ENCODE measurements around the gene RREB1.
"Not testable (repeated sequence)": the region's sequence is repeated elsewhere in the genome, so short reads cannot be mapped to it uniquely, and the experiment has no call there.

RREB1 gene

DNA sequence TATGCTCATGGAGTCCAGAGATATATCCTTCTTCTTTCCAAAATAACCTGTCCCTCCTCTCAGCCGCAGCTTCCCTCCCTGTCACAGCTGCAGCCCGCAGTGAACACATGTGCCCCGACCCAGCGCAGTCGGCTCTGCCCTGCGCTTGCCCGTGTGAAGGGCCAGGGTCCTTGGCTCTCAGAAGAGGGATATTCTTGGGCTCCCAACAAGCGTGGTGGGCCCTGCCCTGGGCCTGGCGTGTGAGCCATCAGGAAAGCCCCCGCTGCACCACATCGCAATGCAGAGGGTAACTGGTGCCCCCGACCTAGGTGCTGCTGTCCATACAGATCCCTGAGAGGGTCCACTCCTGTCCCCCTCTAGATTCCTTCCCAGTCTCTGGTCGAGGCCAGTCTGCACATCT is 140.1 kb downstream of the RREB1 start:
- DNase-seq = no peak

GRCh38 chr6:7249391-7249790 is 141.6 kb downstream of the RREB1 start:
- DNase-seq = no peak

- no peak for DNase-seq
These were observed 142.3 kb downstream of the RREB1 start for GRCh38 chr6:7249946-7250643.

DNA sequence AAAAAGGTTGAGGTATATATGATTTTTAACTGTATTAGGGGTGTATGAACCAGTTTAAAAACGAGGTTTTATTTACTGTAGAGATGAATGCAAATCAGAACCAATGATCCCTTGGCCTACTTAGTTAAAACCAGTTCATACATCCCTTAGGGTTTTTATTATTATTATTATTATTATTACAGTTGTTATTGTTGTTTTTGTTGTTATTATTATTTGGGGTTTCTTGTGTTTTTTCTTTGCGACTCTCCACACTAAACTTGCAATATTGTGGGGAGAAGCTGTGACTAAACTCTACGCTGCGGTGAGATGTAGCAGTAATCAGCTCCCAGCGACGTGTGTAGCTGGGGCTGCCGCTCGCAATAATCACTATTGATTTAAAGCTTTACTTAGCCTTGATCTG is 143.1 kb downstream of the RREB1 start:
- DNase-seq = no peak

DNA sequence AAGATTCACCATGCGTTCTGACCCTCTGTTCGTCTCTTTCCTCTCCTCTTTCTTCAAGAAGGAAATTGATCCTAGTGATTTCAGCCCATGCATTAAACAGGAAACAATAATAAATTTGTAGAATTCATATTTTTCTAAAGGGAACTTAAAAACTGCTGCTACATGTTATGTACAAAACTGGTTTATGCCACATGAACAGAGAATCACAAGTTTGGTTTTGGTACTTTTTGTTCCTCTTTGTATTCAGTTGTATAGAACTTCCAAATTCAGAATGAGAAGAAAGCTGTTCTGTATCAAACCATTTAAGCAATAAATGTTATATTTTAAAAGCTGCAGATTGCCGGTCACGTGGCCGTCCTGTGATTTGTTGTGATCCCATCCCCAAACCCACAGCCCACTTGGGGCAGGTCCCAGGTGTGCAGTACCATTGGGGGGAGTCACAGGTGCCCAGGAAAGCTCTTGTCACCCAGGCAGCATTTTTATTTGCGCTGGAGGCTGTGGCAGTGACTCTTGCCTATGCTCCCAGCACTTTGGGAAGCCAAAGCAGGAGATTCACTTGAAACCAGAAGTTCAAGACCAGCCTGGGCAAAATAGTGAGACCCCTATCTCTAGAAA is 144.0 kb downstream of the RREB1 start:
- DNase-seq = no peak

DNA sequence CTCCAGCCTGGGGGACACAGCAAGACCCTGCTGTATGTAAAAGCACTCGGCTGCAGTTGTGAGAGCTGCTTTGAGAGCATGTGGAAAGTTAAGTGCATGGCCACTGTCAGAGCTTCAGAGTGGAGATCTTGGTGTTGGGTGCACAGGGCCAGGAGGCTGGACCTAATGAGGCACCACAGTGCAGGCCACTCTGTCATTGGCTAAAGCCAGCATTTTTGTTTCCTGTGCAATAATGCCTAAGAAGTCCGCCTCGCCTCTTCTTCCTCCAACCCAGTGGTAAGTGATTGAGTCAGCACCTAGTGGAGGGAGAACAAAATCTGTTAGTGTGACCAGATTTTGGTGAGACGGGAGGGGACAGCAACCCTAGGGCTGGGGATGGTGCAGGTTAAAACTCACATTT is 144.6 kb downstream of the RREB1 start:
- no peak for DNase-seq

DNA sequence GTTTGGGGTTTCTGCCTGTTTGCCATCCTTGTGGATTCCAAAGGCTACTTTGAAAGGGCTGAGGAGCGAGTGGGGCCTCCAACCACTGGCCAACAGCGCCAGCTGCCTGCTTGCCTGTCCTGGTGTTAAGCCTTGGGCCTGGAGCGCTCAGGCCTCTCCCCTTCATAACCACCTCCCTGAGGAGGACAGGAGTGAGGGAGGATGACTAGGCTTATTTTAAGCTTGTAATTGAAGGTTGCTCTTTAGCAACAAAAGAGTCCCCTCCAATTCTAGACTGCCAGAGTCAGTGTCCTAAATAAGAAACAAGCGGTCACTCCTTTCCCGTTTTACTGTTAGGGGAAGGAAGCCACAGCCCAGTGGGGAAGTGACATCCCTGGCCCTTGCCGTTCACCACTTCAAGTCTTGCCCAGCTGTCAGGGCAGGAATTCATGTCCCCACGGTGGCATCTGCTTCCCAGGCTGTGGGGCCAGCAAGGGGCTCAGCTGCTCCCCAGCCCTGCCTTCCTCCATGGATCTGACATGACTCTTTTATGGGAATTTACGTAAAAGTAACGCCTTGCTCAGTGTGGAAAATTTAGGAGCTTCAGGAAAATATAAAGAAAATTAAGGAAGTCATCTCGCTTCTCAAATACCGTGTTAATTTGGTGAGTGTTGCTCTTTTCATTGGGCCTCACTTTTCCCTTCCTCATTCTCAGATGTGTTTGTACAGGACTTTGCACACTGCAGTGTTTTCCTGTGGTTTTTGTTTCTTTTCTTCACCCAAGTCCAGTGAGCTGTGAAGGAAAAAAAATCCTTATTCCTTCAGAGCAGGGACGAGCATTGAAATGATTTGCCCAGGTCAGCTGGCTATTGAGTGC is 147.4 kb downstream of the RREB1 start:
- DNase-seq = no peak

DNA sequence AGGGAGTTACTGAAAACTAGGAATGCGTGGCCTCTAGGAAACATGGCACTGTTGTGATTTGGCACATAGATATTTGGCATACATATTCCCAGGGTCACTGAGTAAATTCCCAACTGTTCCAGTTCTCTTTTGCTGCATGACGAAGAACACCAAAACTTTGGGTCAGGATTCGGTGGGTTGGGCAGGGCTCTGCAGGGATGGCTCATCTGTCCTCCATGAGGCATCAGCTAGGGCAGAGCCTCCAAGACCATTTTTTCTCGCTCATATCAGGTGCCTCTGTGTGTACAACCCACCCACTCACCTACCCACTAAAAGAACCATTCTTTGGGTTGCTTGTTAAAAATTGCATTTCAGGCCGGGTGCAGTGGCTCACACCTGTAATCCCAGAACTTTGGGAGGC is 148.2 kb downstream of the RREB1 start:
- no peak for DNase-seq

DNA sequence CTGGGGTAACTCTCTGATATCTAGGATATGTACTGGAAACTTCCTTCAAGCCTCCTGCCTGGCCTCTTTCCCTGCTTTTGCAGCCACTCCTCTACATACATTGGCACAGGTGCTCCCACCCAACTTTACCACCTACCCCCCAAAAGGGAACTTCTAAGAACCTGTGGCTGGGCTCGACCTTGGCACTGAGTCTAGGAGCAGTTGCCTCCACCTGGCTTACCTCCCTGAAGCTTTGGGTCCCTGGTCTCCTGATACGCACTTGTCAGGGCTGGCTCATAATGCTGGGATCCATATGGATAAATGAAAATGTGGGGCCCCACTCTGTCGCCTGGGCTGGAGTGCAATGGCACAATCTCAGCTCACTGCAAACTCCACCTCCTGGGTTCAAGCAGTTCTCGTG is 149.0 kb downstream of the RREB1 start:
- DNase-seq = no peak

- DNase-seq = no peak
These were observed 149.9 kb downstream of the RREB1 start for GRCh38 chr6:7257521-7258230.

DNA sequence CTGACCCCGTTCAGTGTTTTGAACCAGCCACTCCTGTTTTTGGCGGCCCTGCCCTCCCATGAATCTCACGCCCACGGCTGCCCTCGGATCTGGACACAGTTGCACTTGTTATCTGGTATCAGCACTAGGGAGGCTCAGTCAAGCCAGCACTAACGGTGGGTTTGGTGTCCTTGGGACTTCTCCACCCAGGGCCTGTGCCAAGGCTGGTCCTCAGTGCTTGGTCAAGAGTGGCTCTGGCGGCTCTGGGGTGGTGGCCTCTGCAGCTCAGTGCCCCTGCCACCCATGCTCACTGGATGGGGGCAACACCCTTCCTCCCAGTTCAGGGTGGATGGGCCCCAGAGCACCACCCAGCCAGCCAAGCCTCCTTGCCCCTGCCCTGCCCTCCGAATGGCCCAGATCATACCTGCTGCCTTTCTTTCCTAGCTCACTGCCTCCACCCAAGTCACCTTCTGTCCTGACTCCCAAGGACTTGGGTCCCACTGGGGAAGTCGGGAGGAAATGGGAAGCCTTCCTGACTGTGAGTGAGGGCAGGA is 150.5 kb downstream of the RREB1 start:
- DNase-seq = no peak

DNA sequence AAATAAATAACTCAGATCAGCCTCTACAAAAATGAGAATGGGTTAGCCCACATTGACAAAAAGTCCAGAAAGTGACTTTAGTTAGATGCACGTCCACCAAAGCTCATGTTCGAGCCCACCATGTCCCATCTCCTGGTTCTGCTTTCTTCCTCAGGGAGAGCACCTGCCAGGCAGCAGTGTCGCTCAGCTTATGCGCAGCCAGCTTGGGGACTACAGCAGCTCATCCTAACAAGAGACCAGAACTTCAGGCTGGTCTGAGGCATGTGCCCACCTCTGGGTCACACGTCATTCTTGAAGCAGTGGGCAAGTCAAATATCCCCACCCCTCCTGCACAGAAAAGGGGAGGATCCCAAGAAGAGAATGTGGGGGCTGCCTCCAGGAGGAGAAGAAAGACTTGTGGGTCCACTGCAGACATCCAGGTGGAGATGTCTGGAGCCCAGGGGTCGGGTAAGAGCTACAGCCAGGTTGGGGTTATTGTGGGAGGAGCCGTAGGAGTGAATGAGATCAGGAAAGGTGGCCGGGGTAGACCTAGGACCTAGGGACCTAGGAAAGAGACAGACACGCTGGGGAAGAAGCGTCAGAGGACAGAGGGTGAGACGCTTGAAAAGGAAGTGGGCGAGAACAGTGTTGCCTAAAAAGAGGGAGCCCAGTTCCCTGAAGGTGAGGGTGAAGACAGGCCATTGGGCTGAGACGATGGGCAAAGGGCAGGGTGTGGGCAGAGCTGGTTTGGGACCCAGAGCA is 152.7 kb downstream of the RREB1 start:
- no peak for DNase-seq

DNA sequence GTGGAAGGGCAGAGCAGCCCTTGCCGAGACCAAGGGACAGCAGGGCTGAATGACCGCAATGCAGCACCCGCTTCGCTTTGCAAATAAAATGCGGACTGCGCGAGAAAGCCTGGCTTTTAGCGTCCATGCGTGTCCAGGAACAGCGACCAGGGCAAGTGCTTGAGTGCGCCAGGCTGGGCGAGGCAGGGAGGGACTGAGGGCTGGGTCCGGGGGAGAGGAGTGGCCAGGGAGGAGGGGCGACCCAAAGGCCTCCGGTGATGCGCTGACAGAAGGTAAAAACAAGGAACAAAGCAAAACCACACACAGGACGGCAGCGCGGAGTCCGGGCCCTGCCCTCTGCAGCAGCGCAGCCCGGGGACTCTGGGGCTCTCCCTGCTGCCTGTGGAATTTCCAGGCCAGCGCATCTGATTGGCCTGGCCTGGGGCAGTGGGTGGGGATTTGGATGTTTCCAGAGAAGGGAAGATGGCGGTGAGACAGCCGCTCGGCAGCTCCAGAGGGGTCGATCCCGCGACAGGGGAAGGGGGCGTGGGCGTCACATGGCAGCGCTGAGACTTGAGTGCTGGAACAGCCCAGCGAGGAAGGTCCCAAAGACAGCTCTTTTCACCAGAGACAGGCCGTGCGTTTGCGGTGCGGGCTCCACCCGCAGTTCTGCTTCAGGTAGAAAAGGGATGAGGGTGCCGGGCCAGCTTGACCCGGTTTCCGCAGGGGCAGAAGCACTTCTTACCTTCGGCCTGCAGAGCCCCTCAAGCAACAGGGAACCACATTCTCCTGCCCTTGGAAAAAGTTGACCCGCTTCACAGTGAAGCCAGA is 153.5 kb downstream of the RREB1 start:
- DNase-seq = peak; percentile 62 to 72

DNA sequence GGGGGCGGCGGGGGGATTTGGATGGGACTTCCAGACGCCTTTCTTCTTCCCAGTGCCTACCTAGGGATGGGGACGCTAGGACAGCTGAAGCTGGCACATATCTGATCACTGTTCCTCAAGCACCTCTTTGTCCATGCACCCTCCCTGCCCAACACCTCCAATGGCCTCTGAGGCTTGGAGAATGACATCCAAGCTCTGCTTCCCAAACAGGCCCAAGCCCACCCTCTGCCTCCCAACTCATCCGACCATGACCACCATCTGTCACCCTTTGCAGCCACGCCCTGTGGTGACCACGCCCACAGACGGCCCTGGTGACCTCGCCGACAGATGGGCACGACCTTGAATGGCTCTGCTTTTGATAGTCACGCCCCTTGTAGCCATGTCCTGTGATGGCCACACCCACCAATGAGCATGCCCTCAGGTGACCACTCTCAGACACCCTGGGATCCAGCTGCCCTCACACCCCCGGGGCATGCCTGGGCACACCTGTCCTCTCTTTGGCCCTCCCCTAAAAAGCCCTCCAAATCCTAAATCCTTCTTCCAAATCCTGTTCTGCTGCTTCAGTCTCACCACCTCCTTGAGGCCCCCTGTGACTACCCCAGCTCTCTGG is 154.2 kb downstream of the RREB1 start:
- DNase-seq = no peak

DNA sequence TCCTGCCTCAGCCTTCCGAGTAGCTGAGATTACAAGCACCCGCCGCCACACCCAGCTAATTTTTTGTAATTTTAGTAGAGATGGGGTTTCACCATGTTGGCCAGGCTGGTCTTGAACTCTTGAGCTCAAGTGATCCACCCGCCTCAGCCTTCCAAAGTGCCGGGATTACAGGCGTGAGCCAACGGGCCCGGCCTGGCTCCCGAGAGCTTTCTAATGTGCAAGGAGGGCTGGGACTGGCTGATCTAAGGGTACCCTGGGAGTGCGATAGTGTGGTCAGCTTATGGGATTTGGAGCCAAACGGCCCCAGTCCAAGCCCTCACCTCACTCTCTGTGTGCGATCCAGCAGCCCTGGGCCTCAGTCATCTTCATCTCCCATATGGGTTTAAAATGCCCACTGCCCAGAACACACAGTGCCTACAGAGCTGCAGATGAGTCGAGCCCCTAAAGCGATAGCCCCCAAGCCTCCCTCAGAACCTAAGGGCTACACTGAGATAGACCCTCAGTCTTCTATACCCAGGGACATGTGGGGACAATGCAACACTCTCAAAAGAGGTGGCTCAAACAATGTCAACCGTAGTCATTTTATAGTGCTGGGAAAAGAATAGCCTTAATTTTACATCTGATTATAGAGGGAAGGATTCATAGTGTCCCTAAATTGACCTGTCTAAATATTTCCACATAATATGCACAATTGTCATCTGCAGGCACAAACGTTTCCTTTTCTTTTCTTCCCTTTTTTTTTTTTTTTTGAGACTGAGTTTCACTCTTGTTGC is 155.2 kb downstream of the RREB1 start:
- DNase-seq = no peak

GRCh38 chr6:7263519-7263805 is 155.7 kb downstream of the RREB1 start:
- not testable (repeated sequence) for DNase-seq

GRCh38 chr6:7264041-7264440 is 156.3 kb downstream of the RREB1 start:
- no peak for DNase-seq

DNA sequence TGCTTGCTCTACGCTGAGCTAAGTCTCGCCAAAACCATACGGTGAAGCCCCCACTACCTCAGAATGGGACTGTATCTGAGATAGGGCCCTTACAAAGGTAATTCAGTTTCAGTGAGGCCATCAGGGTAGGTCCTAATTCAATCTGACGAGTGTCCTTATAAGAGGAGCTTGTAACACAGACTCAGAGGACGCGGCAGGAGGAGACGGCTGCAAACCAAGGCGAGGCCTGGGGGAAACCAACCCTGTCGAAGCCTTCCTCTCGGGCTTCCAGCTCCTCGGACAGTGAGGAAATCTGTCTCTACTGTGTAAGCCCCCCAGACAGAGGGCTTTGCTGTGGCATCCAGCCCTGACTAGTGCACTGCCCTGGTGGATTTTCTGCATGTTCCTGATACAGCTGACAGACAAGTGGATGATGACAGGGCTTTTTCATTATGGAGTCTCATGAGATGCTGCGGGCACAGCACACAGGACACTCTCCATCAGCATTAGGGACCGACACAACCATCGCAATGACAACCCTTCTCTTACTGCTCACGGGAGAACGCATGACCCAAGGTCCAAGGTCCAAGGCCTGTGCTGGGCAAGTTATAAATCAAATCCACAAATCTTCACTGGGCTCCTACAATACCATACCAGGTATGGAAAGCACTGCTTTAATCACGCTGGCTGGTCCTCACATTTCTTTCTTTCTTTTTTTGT is 157.1 kb downstream of the RREB1 start:
- DNase-seq = no peak

- not testable (repeated sequence) for DNase-seq
These were observed 157.6 kb downstream of the RREB1 start for GRCh38 chr6:7265385-7265726.

DNA sequence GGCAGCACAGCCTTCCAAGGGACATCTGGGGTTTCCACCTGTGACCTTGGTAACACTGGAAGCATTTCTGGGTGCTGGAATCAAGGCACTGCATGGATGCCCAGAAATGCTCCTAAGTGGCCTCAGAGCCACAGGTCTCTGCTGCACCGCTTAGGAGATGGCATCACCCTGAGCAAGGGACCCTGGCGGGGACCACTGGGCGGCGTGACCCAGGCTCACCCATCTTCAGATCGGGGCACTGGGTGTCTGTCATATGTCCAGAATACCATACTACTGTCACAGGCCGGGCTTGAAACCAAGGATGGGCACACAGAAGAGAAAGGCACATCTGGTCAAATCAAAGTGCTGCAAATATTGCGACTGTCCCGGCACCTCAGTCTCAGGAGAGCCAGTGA is 159.3 kb downstream of the RREB1 start:
- DNase-seq = no peak

All from stimulated activated CD4-positive, alpha-beta T cell treated with anti-CD3 and anti-CD28 coated beads, Interleukin-2, amount 100 ng/mL, for 24 hours (primary cell).